ENCODE data around the gene VPS11. TPM values are rescaled to one million over a fixed set of nuclear protein-coding genes. Genes with fewer than 3 reads are reported as not detected.
A peak's percentile ranks its signal among the peaks of the same experiment; 100 is the strongest.
"Not testable (repeated sequence)": the region's sequence is repeated elsewhere in the genome, so short reads cannot be mapped to it uniquely, and the experiment has no call there.

The VPS11 gene
- total and polyA plus RNA-seq, 11 donors: 18.7 to 33.3 (median 21.7) TPM

- ATAC-seq (no peak), DNase-seq (no peak)
- intact Hi-C loops (cut with DNase I): no loop called here
- no peak overlapping the region for H3K27ac ChIP-seq
- peaks cover 0 to 63% (median 59%) of the 10 kb centered on the region in 9 donors for H3K36me3 ChIP-seq
- WGBS, 4 donors: 95 to 100% (median 98%) methylated on average over 5 to 10 of the region's 10 CpGs
- H3K4me1 ChIP-seq: peaks cover 2 to 26% (median 18%) of the 10 kb centered on the region in 12 donors
- H3K9me3 ChIP-seq: no peaks in the 10 kb centered on the region
- TF ChIP-seq, protein P1, sequence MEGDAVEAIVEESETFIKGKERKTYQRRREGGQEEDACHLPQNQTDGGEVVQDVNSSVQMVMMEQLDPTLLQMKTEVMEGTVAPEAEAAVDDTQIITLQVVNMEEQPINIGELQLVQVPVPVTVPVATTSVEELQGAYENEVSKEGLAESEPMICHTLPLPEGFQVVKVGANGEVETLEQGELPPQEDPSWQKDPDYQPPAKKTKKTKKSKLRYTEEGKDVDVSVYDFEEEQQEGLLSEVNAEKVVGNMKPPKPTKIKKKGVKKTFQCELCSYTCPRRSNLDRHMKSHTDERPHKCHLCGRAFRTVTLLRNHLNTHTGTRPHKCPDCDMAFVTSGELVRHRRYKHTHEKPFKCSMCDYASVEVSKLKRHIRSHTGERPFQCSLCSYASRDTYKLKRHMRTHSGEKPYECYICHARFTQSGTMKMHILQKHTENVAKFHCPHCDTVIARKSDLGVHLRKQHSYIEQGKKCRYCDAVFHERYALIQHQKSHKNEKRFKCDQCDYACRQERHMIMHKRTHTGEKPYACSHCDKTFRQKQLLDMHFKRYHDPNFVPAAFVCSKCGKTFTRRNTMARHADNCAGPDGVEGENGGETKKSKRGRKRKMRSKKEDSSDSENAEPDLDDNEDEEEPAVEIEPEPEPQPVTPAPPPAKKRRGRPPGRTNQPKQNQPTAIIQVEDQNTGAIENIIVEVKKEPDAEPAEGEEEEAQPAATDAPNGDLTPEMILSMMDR (IDR thresholded peaks at IDR 0.05): no peak
- no peak for TF ChIP-seq POLR2A (IDR thresholded peaks at IDR 0.05)
- H3K27me3 ChIP-seq: no peaks in the 10 kb centered on the region
- H3K4me3 ChIP-seq: no peak overlapping the region
Measured at GRCh38 chr11:119054418-119054817, 13.2 kb upstream of the VPS11 start.

DNA sequence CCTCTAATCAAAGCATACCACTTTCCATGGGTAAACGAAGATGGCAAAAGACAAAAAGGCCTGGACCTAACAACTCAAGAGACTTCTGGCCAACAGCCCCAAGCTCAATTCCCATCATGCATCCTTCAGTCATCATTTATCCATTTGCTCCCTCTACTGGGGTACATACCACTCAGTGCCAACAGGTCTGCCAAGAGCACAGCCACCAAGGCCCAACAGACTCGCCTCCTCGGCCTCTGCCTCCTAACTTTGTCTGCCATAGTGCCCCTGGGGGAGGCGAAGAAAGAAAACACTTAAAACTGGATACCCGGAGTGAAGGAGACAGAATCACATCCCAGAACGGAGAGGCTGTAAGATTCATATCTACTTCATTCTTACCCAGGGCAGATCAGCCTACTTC, 11.7 kb upstream of the VPS11 start:
- Histone ChIP-seq H3K4me1 (peaks cover 2 to 26% (median 18%) of the 10 kb centered on the region in 12 donors), H3K4me3 (peak overlapping the region; percentile 70 to 99 (median 90)), H3K27ac (peak overlapping the region in 3 of 12 donors; percentile 88 to 93 (median 89)), H3K36me3 (peaks cover 0 to 48% (median 44%) of the 10 kb centered on the region in 9 donors), H3K9me3 (no peaks in the 10 kb centered on the region), H3K27me3 (no peaks in the 10 kb centered on the region)
- ATAC-seq (no peak), DNase-seq (no peak)
- intact Hi-C loops (cut with DNase I): loop anchor here in 2 of 10 donors (2.0 to 5.0 kb wide), 3 partner anchors 25 to 41 kb away; partner anchors contain the start of genes HMBS (in 1 of the 2) and SLC37A4 (in 1 of the 2)
- WGBS, 4 donors: 39 to 53% (median 44%) methylated on average over 6 of the region's 6 CpGs
- TF ChIP-seq, protein P1 (IDR thresholded peaks at IDR 0.05): no peak
- TF ChIP-seq POLR2A (IDR thresholded peaks at IDR 0.05): no peak

DNA sequence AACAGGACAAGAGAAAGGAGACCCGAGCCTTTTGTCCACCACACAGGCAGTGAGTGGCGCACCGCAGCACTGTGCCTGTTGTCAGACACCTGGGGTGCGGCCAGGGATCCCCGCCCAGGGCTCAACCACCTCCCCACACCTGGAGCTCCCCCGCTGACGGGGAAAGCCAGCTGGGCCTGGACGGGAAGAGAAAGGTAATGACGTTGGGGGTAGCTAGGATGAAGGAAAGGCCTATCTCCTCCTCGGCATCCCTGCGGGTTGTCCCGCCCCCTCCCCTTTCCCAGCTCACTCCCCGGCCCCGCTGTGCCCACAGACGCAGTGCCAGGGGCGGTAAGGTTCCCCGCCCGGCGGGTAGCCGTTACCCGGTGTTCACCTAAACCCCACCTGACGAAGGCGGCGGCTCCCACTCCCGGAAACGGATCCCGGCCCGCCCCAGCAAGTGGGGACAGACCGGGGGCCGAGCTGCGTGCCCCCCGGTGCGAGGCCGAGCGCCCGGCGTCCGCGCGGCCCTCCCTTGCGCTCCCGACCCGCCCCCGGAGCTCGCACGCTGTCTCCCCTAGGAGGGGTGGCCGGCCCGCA, 11.1 kb upstream of the VPS11 start:
- intact Hi-C loops (cut with DNase I): loop anchor here in 2 of 10 donors (2.0 to 5.0 kb wide), 3 partner anchors 26 to 41 kb away; partner anchors contain the start of genes HMBS (in 1 of the 2) and SLC37A4 (in 1 of the 2)
- TF ChIP-seq, protein P1 (IDR thresholded peaks at IDR 0.05): no peak
- no peak for TF ChIP-seq POLR2A (IDR thresholded peaks at IDR 0.05)
- H3K27ac ChIP-seq: peak overlapping the region; percentile 76 to 93 (median 86)
- DNase-seq (peak in 4 of 5 donors; percentile 23 to 67 (median 44)), ATAC-seq (peak in 3 of 4 donors; percentile 0 to 7 (median 5))
- no peaks in the 10 kb centered on the region for H3K27me3 ChIP-seq
- no peaks in the 10 kb centered on the region for H3K9me3 ChIP-seq
- WGBS, 4 donors: 1% methylated on average over 22 to 48 of the region's 48 CpGs
- H3K36me3 ChIP-seq: peaks cover 0 to 46% (median 39%) of the 10 kb centered on the region in 9 donors
- peaks cover 2 to 26% (median 18%) of the 10 kb centered on the region in 12 donors for H3K4me1 ChIP-seq
- peak overlapping the region; percentile 70 to 99 (median 90) for H3K4me3 ChIP-seq

DNA sequence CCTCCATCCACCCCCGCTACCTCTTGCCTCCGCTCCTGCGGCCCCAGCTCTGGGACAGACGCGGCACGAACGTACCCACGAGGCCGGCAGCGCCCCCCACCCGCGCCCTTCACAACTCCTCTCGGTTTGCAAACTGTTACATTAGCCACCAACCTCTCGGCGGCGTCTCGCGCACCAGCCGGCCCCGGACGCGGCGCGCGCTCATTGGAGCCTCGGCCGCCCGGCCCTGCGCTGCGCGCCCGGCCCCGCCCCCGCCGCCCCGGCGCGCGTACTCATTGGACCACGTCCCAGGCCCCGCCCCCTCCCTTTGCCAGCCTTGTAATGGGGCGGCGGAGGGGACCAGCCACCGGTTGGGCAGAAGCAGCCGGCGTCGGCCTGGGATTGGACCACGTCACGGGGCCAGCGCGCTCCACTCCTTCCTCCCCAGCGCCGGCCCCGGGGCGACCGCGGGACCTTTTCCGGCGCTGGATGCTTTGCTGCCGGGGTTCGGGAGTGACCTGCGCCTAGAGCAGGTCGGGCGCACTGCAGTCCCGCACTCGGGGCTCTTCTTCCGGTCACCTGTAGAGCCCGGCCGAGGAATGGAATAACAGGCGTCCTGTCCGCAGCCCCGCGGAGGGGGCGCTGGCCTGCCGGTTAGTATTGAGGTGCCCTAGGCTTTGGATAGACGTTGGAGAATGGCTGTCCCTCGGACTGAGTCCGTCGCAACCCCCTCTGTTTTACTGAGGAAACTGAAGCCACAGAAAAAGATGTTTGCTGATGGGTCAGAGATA, 10.4 kb upstream of the VPS11 start, which contains the start of gene HYOU1:
HYOU1 (minus strand) TSS at position 206 of the 770 bp plus-strand sequence. CDS start 1,045 bp downstream, outside the sequence.
- 0% methylated on average over 38 to 79 of the region's 79 CpGs for WGBS, 4 donors
- H3K4me3 ChIP-seq: peak within 1 kb of the TSS; percentile 70 to 99 (median 90)
- ATAC-seq (peak; percentile 96 to 99 (median 97)), DNase-seq (peak; percentile 98 to 100 (median 99))
- H3K36me3 ChIP-seq: peaks cover 0 to 39% (median 32%) of the 10 kb centered on the region in 9 donors
- H3K27me3 ChIP-seq: no peaks in the 10 kb centered on the region
- H3K9me3 ChIP-seq: no peaks in the 10 kb centered on the region
- peak; percentile 72 to 73 for TF ChIP-seq POLR2A (IDR thresholded peaks at IDR 0.05)
- TF ChIP-seq, protein P1 (IDR thresholded peaks at IDR 0.05): peak in 3 of 12 donors; percentile 12 to 46 (median 26)
- H3K27ac ChIP-seq: peak within 1 kb of the TSS; percentile 76 to 93 (median 87)
- intact Hi-C loops (cut with DNase I): loop anchor here in 2 of 10 donors (2.0 to 5.0 kb wide), 3 partner anchors 26 to 40 kb away; partner anchors contain the start of genes HMBS (in 1 of the 2) and SLC37A4 (in 1 of the 2)
- peaks cover 2 to 26% (median 18%) of the 10 kb centered on the region in 12 donors for H3K4me1 ChIP-seq

DNA sequence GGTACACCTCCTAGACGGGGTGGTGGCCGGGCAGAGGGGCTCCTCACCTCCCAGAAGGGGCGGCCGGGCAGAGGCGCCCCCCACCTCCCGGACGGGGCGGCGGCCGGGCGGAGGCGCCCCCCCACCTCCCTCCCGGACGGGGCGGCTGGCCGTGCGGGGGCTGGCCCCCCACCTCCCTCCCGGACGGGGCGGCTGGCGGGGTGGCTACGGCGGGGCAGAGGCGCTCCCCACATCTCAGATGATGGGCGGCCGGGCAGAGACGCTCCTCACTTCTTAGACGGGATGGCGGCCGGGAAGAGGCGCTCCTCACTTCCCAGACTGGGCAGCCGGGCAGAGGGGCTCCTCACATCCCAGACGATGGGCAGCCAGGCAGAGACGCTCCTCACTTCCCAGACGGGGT, 8.5 kb upstream of the VPS11 start:
- H3K4me3 ChIP-seq, H3K27ac ChIP-seq, DNase-seq, H3K9me3 ChIP-seq, ATAC-seq, H3K27me3 ChIP-seq: not testable (repeated sequence)
- Histone ChIP-seq H3K4me1 (peaks cover 2 to 31% (median 22%) of the 10 kb centered on the region in 12 donors), H3K36me3 (peaks cover 0 to 21% (median 13%) of the 10 kb centered on the region in 9 donors)
- 81 to 93% (median 88%) methylated on average over 4 to 31 of the region's 35 CpGs for WGBS, 4 donors
- intact Hi-C loops (cut with DNase I): loop anchor here in 1 of 10 donors (5.0 kb wide), 1 partner anchor 38 kb away; a partner anchor contains a TSS

Measured in heart left ventricle (tissue), 16 donors.